ENCODE measurements around the gene GPR78. TPM values are rescaled to one million over a fixed set of nuclear protein-coding genes. Genes with fewer than 3 reads are reported as not detected.

GPR78 gene, protein sequence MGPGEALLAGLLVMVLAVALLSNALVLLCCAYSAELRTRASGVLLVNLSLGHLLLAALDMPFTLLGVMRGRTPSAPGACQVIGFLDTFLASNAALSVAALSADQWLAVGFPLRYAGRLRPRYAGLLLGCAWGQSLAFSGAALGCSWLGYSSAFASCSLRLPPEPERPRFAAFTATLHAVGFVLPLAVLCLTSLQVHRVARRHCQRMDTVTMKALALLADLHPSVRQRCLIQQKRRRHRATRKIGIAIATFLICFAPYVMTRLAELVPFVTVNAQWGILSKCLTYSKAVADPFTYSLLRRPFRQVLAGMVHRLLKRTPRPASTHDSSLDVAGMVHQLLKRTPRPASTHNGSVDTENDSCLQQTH
- 3.1 and 3.4 TPM in 2 replicates for total RNA-seq (2021)
- long read RNA-seq, partial matches to known transcripts: 3 of 24 reads
- long read RNA-seq, other reads (novel, unspliced or antisense): 21 of 24 reads

DNA sequence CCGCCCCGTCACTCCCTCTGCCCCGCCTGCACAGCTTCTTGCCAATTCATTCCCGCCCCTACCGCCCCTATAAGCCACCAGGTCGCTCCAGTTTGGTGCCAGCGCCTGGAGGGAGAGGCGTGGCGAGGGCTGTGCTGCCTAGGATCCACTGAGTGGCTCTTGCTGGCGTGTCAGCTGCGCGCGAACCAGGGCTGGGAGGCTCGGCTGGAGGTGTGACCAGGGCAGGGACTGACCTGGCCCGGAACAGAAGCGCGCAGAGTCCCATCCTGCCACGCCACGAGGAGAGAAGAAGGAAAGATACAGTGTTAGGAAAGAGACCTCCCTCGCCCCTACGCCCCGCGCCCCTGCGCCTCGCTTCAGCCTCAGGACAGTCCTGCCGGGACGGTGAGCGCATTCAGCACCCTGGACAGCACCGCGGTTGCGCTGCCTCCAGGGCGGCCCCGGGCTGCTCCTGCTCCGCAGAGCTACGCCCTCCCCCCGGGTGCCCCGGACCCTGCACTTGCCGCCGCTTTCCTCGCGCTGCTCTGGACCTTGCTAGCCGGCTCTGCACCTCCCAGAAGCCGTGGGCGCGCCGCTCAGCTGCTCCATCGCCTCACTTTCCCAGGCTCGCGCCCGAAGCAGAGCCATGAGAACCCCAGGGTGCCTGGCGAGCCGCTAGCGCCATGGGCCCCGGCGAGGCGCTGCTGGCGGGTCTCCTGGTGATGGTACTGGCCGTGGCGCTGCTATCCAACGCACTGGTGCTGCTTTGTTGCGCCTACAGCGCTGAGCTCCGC lies at the start of gene GPR78:
TSS of gene GPR78 (plus strand) at position 72 of the 773 bp plus-strand sequence. CDS start at position 663, 591 bp downstream.
- Histone ChIP-seq H2BK15ac (ENCODE audit: low read depth, low read length) (no peak within 1 kb of the TSS), H3K9me3 (ENCODE audit: control insufficient read depth, low read depth, low read length) (no peaks in the 10 kb centered on the region), H3K56ac (ENCODE audit: insufficient read length, low read depth, low read length) (no peak within 1 kb of the TSS), H3K4ac (ENCODE audit: low read depth, low read length) (no peak within 1 kb of the TSS), H2BK12ac (ENCODE audit: insufficient read length, low read depth, low read length) (no peak within 1 kb of the TSS), H2BK120ac (ENCODE audit: low read depth, low read length, poor library complexity, severe bottlenecking) (no peak within 1 kb of the TSS), H3K27me3 (ENCODE audit: insufficient read depth, low read length) (peaks cover 9% of the 10 kb centered on the region; the same call in 1 of the 2 replicates), H3K14ac (ENCODE audit: insufficient read depth, low read length) (no peak within 1 kb of the TSS), H2AK5ac (ENCODE audit: insufficient read length, low read length) (no peak within 1 kb of the TSS), H3K79me2 (ENCODE audit: insufficient read depth, low read length) (no peaks in the 10 kb centered on the region), H2BK5ac (ENCODE audit: insufficient read length, low read length) (no peak within 1 kb of the TSS), H2BK20ac (ENCODE audit: low read depth, low read length, poor library complexity, severe bottlenecking) (no peak within 1 kb of the TSS), H3K27ac (ENCODE audit: insufficient read length, low read depth, low read length) (no peak within 1 kb of the TSS), H3K4me1 (ENCODE audit: insufficient read depth, low read length) (no peaks in the 10 kb centered on the region), H3K4me2 (ENCODE audit: insufficient read depth, insufficient read length, low read length) (peak within 1 kb of the TSS; percentile 65), H3K23ac (ENCODE audit: insufficient read length, low read depth, low read length) (no peak within 1 kb of the TSS), H3K23me2 (ENCODE audit: insufficient read length, low read depth, low read length, poor library complexity, severe bottlenecking) (peaks cover 9% of the 10 kb centered on the region), H4K20me1 (ENCODE audit: control insufficient read depth, insufficient read depth, insufficient read length) (no peaks in the 10 kb centered on the region), H3K79me1 (ENCODE audit: insufficient read depth, low read depth, low read length, poor library complexity, severe bottlenecking) (no peaks in the 10 kb centered on the region), H4K8ac (replicated peaks; ENCODE audit: insufficient read length, low read depth, low read length) (no peak within 1 kb of the TSS), H4K5ac (ENCODE audit: insufficient read length, low read depth, low read length) (no peak within 1 kb of the TSS), H2AFZ (ENCODE audit: low read length) (no peak within 1 kb of the TSS), H4K91ac (ENCODE audit: insufficient read length, low read depth, low read length) (no peak within 1 kb of the TSS), H3K9ac (ENCODE audit: extremely low read depth, insufficient read length, low read length) (no peak within 1 kb of the TSS), H3K18ac (ENCODE audit: insufficient read length, low read depth, low read length) (no peak within 1 kb of the TSS), H3T11ph (ENCODE audit: low read length) (no peak within 1 kb of the TSS)
- Mint-ChIP-seq H3K4me1 (peaks cover 43 to 47% of the 10 kb centered on the region in 2 experiments), H3K4me3 (peak within 1 kb of the TSS; percentile 53 to 73), H3K27ac (peak within 1 kb of the TSS in 1 of 3 experiments; percentile 55; a peak in 1 of 7 replicates), H3K27me3 (ENCODE audit: low read depth) (peaks cover 41% of the 10 kb centered on the region), H3K36me3 (ENCODE audit: insufficient read depth in 1 of 3, low read depth in 3 of 3) (no peaks in the 10 kb centered on the region; a peak in 1 of 7 replicates), H3K9me3 (no peaks in the 10 kb centered on the region)
- no CpG with 5 or more reads among the region's 63 CpGs for WGBS (ENCODE audit: extremely low coverage, insufficient read length, low lambda C conversion rate)
- DNase-seq: peak; percentile 93
- TF ChIP-seq, protein P1, sequence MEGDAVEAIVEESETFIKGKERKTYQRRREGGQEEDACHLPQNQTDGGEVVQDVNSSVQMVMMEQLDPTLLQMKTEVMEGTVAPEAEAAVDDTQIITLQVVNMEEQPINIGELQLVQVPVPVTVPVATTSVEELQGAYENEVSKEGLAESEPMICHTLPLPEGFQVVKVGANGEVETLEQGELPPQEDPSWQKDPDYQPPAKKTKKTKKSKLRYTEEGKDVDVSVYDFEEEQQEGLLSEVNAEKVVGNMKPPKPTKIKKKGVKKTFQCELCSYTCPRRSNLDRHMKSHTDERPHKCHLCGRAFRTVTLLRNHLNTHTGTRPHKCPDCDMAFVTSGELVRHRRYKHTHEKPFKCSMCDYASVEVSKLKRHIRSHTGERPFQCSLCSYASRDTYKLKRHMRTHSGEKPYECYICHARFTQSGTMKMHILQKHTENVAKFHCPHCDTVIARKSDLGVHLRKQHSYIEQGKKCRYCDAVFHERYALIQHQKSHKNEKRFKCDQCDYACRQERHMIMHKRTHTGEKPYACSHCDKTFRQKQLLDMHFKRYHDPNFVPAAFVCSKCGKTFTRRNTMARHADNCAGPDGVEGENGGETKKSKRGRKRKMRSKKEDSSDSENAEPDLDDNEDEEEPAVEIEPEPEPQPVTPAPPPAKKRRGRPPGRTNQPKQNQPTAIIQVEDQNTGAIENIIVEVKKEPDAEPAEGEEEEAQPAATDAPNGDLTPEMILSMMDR (conservative IDR thresholded peaks at IDR 0.05): no peak
